ENCODE data around the gene SPSB2. TPM values are rescaled to one million over a fixed set of nuclear protein-coding genes. Genes with fewer than 3 reads are reported as not detected.

Gene SPSB2
- total RNA-seq, 1 experiment from 2014 or later, result 9.2 TPM

DNA sequence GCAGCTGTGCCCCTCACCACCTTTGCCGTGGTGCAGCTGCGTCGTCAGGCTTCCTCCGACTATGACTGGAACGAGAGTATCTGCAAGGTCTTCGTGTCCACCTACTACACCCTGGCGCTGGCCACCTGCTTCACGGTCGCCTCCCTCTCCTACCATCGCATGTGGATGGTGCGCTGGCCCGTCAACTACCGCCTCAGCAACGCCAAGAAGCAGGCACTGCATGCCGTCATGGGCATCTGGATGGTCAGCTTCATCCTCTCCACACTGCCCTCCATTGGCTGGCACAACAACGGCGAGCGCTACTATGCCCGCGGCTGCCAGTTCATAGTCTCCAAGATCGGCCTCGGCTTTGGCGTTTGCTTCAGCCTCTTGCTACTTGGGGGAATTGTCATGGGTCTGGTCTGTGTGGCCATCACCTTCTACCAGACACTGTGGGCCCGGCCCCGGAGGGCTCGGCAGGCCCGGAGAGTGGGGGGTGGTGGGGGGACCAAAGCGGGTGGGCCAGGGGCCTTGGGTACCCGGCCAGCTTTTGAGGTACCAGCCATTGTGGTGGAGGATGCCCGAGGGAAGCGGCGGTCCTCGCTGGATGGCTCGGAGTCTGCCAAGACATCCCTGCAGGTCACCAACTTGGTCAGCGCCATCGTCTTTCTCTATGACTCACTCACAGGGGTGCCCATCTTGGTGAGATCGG, 48.9 kb downstream of the SPSB2 start:
- Histone ChIP-seq H3K27me3 (ENCODE audit: low read length) (no peaks in the 10 kb centered on the region), H3F3A (ENCODE audit: low read length, unreplicated experiment) (no peaks in the 10 kb centered on the region), H3K4me1 (ENCODE audit: insufficient read depth, low read length) (peaks cover 5% of the 10 kb centered on the region; the same call in 1 of the 2 replicates), H4K20me1 (ENCODE audit: low read length) (no peaks in the 10 kb centered on the region), H3K79me2 (ENCODE audit: low read length) (no peaks in the 10 kb centered on the region), H3K36me3 (ENCODE audit: low read depth, low read length) (no peaks in the 10 kb centered on the region), H3K9me3 (ENCODE audit: low read length) (no peaks in the 10 kb centered on the region), H3K27ac (ENCODE audit: low read length) (no peak overlapping the region), H3K4me2 (ENCODE audit: low read length) (no peak overlapping the region), H3K9ac (ENCODE audit: low read length) (no peak overlapping the region), H2AFZ (ENCODE audit: low read length) (no peak overlapping the region), H3K9me2 (replicated peaks; ENCODE audit: low read length) (no peaks in the 10 kb centered on the region), H3K4me3 (ENCODE audit: low read length) (no peak overlapping the region)
- CTCF ChIA-PET, result no interaction called here
- POLR2A ChIA-PET (ENCODE audit: unreplicated experiment), result no interaction called here
- no TSS peak for BruUV-seq (replicated peaks)
- ATAC-seq, result no peak
- DNase-seq, result no peak
- TF ChIP-seq EZH2phosphoT487 (IDR thresholded peaks at IDR 0.05; ENCODE audit: borderline replicate concordance, low read length) (no peak), EZH2 (IDR thresholded peaks at IDR 0.05; ENCODE audit: low read length, unreplicated experiment) (no peak)
- TF ChIP-seq, protein P1, sequence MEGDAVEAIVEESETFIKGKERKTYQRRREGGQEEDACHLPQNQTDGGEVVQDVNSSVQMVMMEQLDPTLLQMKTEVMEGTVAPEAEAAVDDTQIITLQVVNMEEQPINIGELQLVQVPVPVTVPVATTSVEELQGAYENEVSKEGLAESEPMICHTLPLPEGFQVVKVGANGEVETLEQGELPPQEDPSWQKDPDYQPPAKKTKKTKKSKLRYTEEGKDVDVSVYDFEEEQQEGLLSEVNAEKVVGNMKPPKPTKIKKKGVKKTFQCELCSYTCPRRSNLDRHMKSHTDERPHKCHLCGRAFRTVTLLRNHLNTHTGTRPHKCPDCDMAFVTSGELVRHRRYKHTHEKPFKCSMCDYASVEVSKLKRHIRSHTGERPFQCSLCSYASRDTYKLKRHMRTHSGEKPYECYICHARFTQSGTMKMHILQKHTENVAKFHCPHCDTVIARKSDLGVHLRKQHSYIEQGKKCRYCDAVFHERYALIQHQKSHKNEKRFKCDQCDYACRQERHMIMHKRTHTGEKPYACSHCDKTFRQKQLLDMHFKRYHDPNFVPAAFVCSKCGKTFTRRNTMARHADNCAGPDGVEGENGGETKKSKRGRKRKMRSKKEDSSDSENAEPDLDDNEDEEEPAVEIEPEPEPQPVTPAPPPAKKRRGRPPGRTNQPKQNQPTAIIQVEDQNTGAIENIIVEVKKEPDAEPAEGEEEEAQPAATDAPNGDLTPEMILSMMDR (conservative IDR thresholded peaks at IDR 0.05; ENCODE audit: low read depth, low read length), result no peak
- intact Hi-C loops (cut with micrococcal nuclease), result no loop called here

DNA sequence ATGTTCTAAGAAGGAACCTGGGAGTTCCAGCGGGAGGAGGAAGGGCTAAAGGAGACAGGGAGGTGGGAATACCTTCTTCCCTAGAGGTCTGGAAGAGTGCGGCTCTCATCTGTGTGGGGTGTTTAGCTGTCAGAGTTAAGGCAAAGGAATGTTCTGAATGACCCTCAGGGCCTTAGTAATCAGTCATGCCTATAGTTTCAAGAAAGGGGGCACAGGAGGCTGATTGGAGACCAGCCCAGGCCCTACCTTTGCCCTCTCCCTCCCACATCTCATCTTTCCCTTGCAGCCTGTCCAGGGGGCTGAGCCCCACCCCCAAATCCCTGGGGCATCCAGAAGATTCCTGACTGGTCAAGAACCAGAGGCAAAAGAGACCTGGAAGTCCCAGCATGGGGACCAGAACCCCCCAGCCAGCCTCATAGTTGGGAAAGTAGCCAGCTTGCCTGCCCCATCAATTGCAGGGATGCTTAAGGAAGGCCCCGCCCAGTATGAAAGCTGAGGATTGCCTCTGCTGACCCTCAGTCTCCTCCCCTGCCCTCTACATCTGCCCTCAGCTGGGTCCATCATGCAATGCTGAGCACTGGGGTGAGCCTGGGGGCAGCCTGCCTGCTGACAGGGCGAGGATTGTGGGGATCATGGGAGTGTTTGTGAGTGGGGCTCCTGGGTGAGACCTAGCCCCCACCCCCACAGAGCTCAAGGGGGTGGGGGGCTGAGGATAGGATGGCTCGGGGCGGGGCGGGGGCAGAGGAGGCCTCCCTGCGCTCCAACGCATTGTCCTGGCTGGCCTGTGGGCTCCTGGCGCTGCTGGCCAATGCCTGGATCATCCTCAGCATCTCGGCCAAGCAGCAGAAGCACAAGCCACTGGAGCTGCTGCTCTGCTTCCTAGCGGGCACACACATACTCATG, 49.7 kb downstream of the SPSB2 start:
- Histone ChIP-seq H4K20me1 (ENCODE audit: low read length) (no peaks in the 10 kb centered on the region), H3K4me1 (ENCODE audit: insufficient read depth, low read length) (peaks cover 5% of the 10 kb centered on the region; the same call in 1 of the 2 replicates), H3K9me3 (ENCODE audit: low read length) (no peaks in the 10 kb centered on the region), H3K4me2 (ENCODE audit: low read length) (no peak overlapping the region), H3K36me3 (ENCODE audit: low read depth, low read length) (no peaks in the 10 kb centered on the region), H2AFZ (ENCODE audit: low read length) (no peak overlapping the region), H3K9me2 (replicated peaks; ENCODE audit: low read length) (no peaks in the 10 kb centered on the region), H3K9ac (ENCODE audit: low read length) (no peak overlapping the region), H3K27me3 (ENCODE audit: low read length) (no peaks in the 10 kb centered on the region), H3K4me3 (ENCODE audit: low read length) (no peak overlapping the region), H3K27ac (ENCODE audit: low read length) (no peak overlapping the region), H3F3A (ENCODE audit: low read length, unreplicated experiment) (no peaks in the 10 kb centered on the region), H3K79me2 (ENCODE audit: low read length) (no peaks in the 10 kb centered on the region)
- DNase-seq (no peak), ATAC-seq (no peak)
- POLR2A ChIA-PET (ENCODE audit: unreplicated experiment), result no interaction called here
- BruUV-seq (replicated peaks), result no TSS peak
- CTCF ChIA-PET, result no interaction called here
- intact Hi-C loops (cut with micrococcal nuclease), result no loop called here
- TF ChIP-seq EZH2phosphoT487 (IDR thresholded peaks at IDR 0.05; ENCODE audit: borderline replicate concordance, low read length) (no peak), EZH2 (IDR thresholded peaks at IDR 0.05; ENCODE audit: low read length, unreplicated experiment) (no peak)
- TF ChIP-seq, protein P1 (conservative IDR thresholded peaks at IDR 0.05; ENCODE audit: low read depth, low read length), result no peak

Measured in PC-3 (cell line).